ENCODE data around the gene PRAME. TPM values are rescaled to one million over a fixed set of nuclear protein-coding genes. Genes with fewer than 3 reads are reported as not detected.
"Not testable (repeated sequence)": the region's sequence is repeated elsewhere in the genome, so short reads cannot be mapped to it uniquely, and the experiment has no call there.

PRAME gene
- total RNA-seq, 1 donor from 2014 or later, result not detected

DNA sequence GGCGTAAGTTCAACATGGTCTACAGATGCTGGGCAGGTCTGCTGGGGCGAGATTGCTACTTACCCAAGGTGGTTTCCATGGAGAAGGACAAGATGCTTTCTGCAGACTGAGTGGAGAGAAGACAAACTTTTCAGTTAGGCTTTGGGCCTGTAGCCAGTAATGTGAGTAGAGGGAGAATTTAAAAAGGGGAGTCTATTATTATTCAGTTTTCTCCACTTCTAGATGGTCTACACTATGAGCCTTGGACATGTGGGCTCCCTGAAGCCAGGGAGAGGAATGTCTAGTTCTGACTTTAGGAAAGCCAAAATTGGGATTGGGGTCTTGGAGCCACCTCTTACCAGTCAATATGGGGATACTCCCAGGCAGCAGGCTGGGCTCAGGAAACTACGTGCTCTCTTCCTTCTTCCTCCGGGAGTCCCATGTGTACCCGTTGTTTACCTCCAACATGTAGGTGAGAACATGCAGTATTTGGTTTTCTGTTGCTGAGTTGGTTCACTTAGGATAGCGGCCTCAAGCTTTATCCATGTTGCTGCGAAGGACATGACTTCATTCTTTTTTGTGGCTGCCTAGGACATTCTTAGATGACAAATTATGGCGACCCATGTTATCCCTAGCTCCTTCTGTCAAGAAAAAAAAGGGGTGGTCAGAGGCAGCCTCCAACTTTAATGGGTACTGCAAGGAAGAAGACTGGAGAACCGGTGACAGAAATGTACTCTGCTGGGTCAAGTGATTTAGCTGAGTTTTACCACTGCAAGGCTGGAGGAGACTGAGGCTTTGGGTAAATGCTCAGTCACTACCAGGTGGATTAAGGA is 24.3 kb downstream of the PRAME start:
- H3K36me3 ChIP-seq, result no peaks in the 10 kb centered on the region
- no peaks in the 10 kb centered on the region for H4K20me1 ChIP-seq (ENCODE audit: low read depth)
- Mint-ChIP-seq H3K4me1 (no peaks in the 10 kb centered on the region), H3K36me3 (no peaks in the 10 kb centered on the region), H3K4me3 (no peak overlapping the region), H3K27ac (no peak overlapping the region), H3K27me3 (ENCODE audit: insufficient read depth, low read depth) (no peaks in the 10 kb centered on the region), H3K9me3 (no peaks in the 10 kb centered on the region)
- no peak overlapping the region for H3K9ac ChIP-seq
- H3K27me3 ChIP-seq, result peaks cover 83% of the 10 kb centered on the region
- H3F3A ChIP-seq (ENCODE audit: low read depth), result no peaks in the 10 kb centered on the region
- H3K79me2 ChIP-seq (ENCODE audit: low read depth), result no peaks in the 10 kb centered on the region
- no peak for DNase-seq (ENCODE audit: low spot score)
- no peaks in the 10 kb centered on the region for H3K9me3 ChIP-seq (ENCODE audit: low read depth)
- no peak overlapping the region for H3K27ac ChIP-seq
- H3K4me3 ChIP-seq, result no peak overlapping the region
- H2AFZ ChIP-seq (replicated peaks), result no peak overlapping the region
- no peaks in the 10 kb centered on the region for H3K4me1 ChIP-seq
- no peak overlapping the region for H3K4me2 ChIP-seq
- TF ChIP-seq CTCF (IDR thresholded peaks at IDR 0.05), result no peak
- no peak for TF ChIP-seq EZH2phosphoT487 (IDR thresholded peaks at IDR 0.05)
- no peak for TF ChIP-seq EZH2 (IDR thresholded peaks at IDR 0.05)

- H3K27me3 ChIP-seq, result peaks cover 75% of the 10 kb centered on the region
- no peaks in the 10 kb centered on the region for H4K20me1 ChIP-seq (ENCODE audit: low read depth)
- no peaks in the 10 kb centered on the region for H3K79me2 ChIP-seq (ENCODE audit: low read depth)
- DNase-seq (ENCODE audit: low spot score), result no peak
- no peak overlapping the region for H3K4me3 ChIP-seq
- H3K4me3 Mint-ChIP-seq, result no peak overlapping the region
- H3K4me2 ChIP-seq, result no peak overlapping the region
- H3K36me3 Mint-ChIP-seq, result no peaks in the 10 kb centered on the region
- TF ChIP-seq EZH2 (IDR thresholded peaks at IDR 0.05), result no peak
- TF ChIP-seq EZH2phosphoT487 (IDR thresholded peaks at IDR 0.05), result no peak
- no peaks in the 10 kb centered on the region for H3K4me1 ChIP-seq
- H3K9ac ChIP-seq, result no peak overlapping the region
- H3K9me3 Mint-ChIP-seq, result no peaks in the 10 kb centered on the region
- no peak overlapping the region for H3K27ac ChIP-seq
- no peaks in the 10 kb centered on the region for H3K36me3 ChIP-seq
- no peaks in the 10 kb centered on the region for H3K27me3 Mint-ChIP-seq (ENCODE audit: insufficient read depth, low read depth)
- no peak overlapping the region for H3K27ac Mint-ChIP-seq
- no peaks in the 10 kb centered on the region for H3K4me1 Mint-ChIP-seq
- no peaks in the 10 kb centered on the region for H3F3A ChIP-seq (ENCODE audit: low read depth)
- no peak overlapping the region for H2AFZ ChIP-seq (replicated peaks)
- H3K9me3 ChIP-seq (ENCODE audit: low read depth), result no peaks in the 10 kb centered on the region
Observed at GRCh38 chr22:22533863-22534262, 25.2 kb downstream of the PRAME start.

DNA sequence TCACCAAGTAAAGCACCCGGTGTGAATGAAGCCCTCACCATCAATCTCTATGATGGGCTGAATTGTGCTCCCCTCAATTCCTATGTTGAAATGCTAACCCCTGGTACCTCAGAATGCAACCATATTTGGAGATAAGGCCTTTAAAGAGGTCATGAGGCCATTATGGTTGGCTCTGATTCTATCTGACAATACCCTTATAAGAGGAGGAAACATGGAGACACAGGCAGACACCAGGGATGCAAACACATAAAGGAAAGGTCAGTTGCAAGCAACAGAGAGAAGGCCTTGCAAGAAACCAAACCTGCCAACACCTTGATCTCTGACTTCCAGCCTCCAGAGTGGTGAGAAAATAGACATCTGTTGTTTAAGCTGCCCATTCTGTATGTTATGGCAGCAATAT is 25.6 kb downstream of the PRAME start:
- no peaks in the 10 kb centered on the region for H3K36me3 Mint-ChIP-seq
- no peak overlapping the region for H3K4me3 Mint-ChIP-seq
- H3K4me3 ChIP-seq, result no peak overlapping the region
- no peaks in the 10 kb centered on the region for H3K36me3 ChIP-seq
- no peak overlapping the region for H3K27ac Mint-ChIP-seq
- no peak overlapping the region for H3K4me2 ChIP-seq
- no peaks in the 10 kb centered on the region for H3K79me2 ChIP-seq (ENCODE audit: low read depth)
- no peaks in the 10 kb centered on the region for H3K4me1 Mint-ChIP-seq
- no peaks in the 10 kb centered on the region for H3K4me1 ChIP-seq
- no peak overlapping the region for H3K9ac ChIP-seq
- peaks cover 71% of the 10 kb centered on the region for H3K27me3 ChIP-seq
- no peak overlapping the region for H2AFZ ChIP-seq (replicated peaks)
- no peak for DNase-seq (ENCODE audit: low spot score)
- no peaks in the 10 kb centered on the region for H4K20me1 ChIP-seq (ENCODE audit: low read depth)
- H3F3A ChIP-seq (ENCODE audit: low read depth), result no peaks in the 10 kb centered on the region
- H3K9me3 ChIP-seq (ENCODE audit: low read depth), result no peaks in the 10 kb centered on the region
- H3K27ac ChIP-seq, result no peak overlapping the region
- H3K9me3 Mint-ChIP-seq, result no peaks in the 10 kb centered on the region
- TF ChIP-seq EZH2phosphoT487 (IDR thresholded peaks at IDR 0.05), result no peak
- no peak for TF ChIP-seq EZH2 (IDR thresholded peaks at IDR 0.05)
- no peak for TF ChIP-seq CTCF (IDR thresholded peaks at IDR 0.05)
- no peaks in the 10 kb centered on the region for H3K27me3 Mint-ChIP-seq (ENCODE audit: insufficient read depth, low read depth)

DNA sequence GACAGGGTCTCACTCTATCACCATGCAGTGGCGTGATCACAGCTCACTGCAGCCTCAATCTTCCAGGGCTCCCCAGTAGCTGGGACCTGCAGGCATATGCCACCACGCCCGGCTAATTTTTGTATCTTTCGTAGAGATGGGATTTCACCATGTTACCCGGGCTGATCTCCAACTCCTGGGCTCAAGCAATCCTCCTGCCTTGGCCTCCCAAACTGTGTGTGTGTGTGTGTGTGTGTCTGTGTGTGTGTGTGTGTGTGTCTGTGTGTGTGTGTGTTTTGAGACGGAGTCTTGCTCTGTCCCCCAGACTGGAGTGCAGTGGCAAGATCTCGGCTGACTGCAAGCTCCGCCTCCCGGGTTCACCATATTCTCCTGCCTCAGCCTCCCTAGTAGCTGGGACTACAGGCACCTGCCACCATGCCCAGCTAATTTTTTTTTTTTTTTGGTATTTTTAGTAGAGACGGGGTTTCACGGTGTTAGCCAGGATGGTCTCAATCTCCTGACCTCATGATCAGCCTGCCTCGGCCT is 26.5 kb downstream of the PRAME start:
- H4K20me1 ChIP-seq (ENCODE audit: low read depth); H3K9me3 Mint-ChIP-seq; H3K4me3 ChIP-seq; H3K36me3 ChIP-seq; H3K4me3 Mint-ChIP-seq; H3F3A ChIP-seq (ENCODE audit: low read depth); H3K27ac Mint-ChIP-seq; H3K79me2 ChIP-seq (ENCODE audit: low read depth); H3K9me3 ChIP-seq (ENCODE audit: low read depth); H3K27me3 Mint-ChIP-seq (ENCODE audit: insufficient read depth, low read depth); H3K36me3 Mint-ChIP-seq; H2AFZ ChIP-seq (replicated peaks); H3K9ac ChIP-seq; H3K4me1 ChIP-seq; DNase-seq (ENCODE audit: low spot score); H3K4me2 ChIP-seq; H3K4me1 Mint-ChIP-seq; H3K27ac ChIP-seq: not testable (repeated sequence)
- peaks cover 63% of the 10 kb centered on the region for H3K27me3 ChIP-seq

All from neural progenitor cell (in vitro differentiated cells).